Stimulated activated naive CD8-positive, alpha-beta T cell treated with anti-CD3 and anti-CD28 coated beads, Interleukin-15, Interleukin-2, amounts not matched to agents 100 U/mL and 50 U/mL, for 24 hours (primary cell): ENCODE measurements around the gene PLXNA2.

Experiments used
- ATAC-seq: fragments of 150-1000 bp; cut with Tn5 transposase; one replicate; pipeline ENCODE4 v1.10.0; 2021
- DNase-seq: peaks from one replicate; pipeline ENCODE4 v3.0.0; 2021

The PLXNA2 gene

GRCh38 chr1:208225954-208226937, 17.9 kb downstream of the PLXNA2 start:
- ATAC-seq = no peak
- no peak for DNase-seq

- ATAC-seq (no peak), DNase-seq (no peak)
Observed at GRCh38 chr1:208224192-208224713, 19.9 kb downstream of the PLXNA2 start.

- DNase-seq (no peak), ATAC-seq (no peak)
Observed at GRCh38 chr1:208223136-208223535, 21.0 kb downstream of the PLXNA2 start.

GRCh38 chr1:208222376-208223126, 21.6 kb downstream of the PLXNA2 start:
- ATAC-seq (no peak), DNase-seq (no peak)

- DNase-seq = no peak
- ATAC-seq = no peak
Observed at GRCh38 chr1:208221291-208221622, 22.9 kb downstream of the PLXNA2 start.

GRCh38 chr1:208219659-208220282, 24.4 kb downstream of the PLXNA2 start:
- DNase-seq = no peak
- ATAC-seq = no peak

GRCh38 chr1:208219098-208219658, 25.0 kb downstream of the PLXNA2 start:
- DNase-seq (no peak), ATAC-seq (peak; percentile 25)

GRCh38 chr1:208218237-208219097, 25.7 kb downstream of the PLXNA2 start:
- DNase-seq = no peak
- ATAC-seq = no peak

- ATAC-seq (no peak), DNase-seq (no peak)
Observed at GRCh38 chr1:208217781-208218180, 26.4 kb downstream of the PLXNA2 start.

- DNase-seq (no peak), ATAC-seq (no peak)
Observed at GRCh38 chr1:208216806-208217205, 27.4 kb downstream of the PLXNA2 start.

- DNase-seq (no peak), ATAC-seq (no peak)
Observed at GRCh38 chr1:208216062-208216461, 28.1 kb downstream of the PLXNA2 start.

- no peak for ATAC-seq
- DNase-seq = no peak
Observed at GRCh38 chr1:208215393-208215792, 28.8 kb downstream of the PLXNA2 start.

GRCh38 chr1:208213786-208214185, 30.4 kb downstream of the PLXNA2 start:
- ATAC-seq = no peak
- no peak for DNase-seq

- ATAC-seq (no peak), DNase-seq (no peak)
Observed at GRCh38 chr1:208212893-208213292, 31.3 kb downstream of the PLXNA2 start.

- ATAC-seq (no peak), DNase-seq (no peak)
Observed at GRCh38 chr1:208211921-208212843, 32.0 kb downstream of the PLXNA2 start.

- ATAC-seq = no peak
- DNase-seq = no peak
Observed at GRCh38 chr1:208209896-208210589, 34.1 kb downstream of the PLXNA2 start.

- DNase-seq (no peak), ATAC-seq (no peak)
Observed at GRCh38 chr1:208209286-208209685, 34.9 kb downstream of the PLXNA2 start.

- ATAC-seq = no peak
- DNase-seq = no peak
Observed at GRCh38 chr1:208208132-208208487, 36.1 kb downstream of the PLXNA2 start.

GRCh38 chr1:208207388-208208131, 36.6 kb downstream of the PLXNA2 start:
- DNase-seq (no peak), ATAC-seq (no peak)
